ENCODE data around the gene CBX3.

Gene CBX3

GRCh38 chr7:26199301-26200037, 2.1 kb upstream of the CBX3 start:
- Mint-ChIP-seq H3K4me1 (ENCODE audit: low read depth) (peaks cover 48% of the 10 kb centered on the region), H3K4me3 (peak overlapping the region; percentile 99)

GRCh38 chr7:26200038-26200443, 1.5 kb upstream of the CBX3 start:
- H3K9me3 Mint-ChIP-seq = no peaks in the 10 kb centered on the region
- peaks cover 3% of the 10 kb centered on the region for H3K27me3 Mint-ChIP-seq (ENCODE audit: low read depth)
- peak overlapping the region; percentile 99 for H3K4me3 Mint-ChIP-seq
- H3K36me3 Mint-ChIP-seq (ENCODE audit: low read depth) = peaks cover 67% of the 10 kb centered on the region
- H3K27ac Mint-ChIP-seq = peak overlapping the region; percentile 99
- H3K4me1 Mint-ChIP-seq (ENCODE audit: low read depth) = peaks cover 51% of the 10 kb centered on the region

More at GRCh38 chr7:26199301-26200037, 2.1 kb upstream of the CBX3 start:
- Mint-ChIP-seq H3K9me3 (no peaks in the 10 kb centered on the region), H3K27me3 (ENCODE audit: low read depth) (peaks cover 3% of the 10 kb centered on the region), H3K36me3 (ENCODE audit: low read depth) (peaks cover 67% of the 10 kb centered on the region), H3K27ac (peak overlapping the region; percentile 99)

- peak within 1 kb of the TSS; percentile 99 for H3K27ac Mint-ChIP-seq
- H3K36me3 Mint-ChIP-seq (ENCODE audit: low read depth) = peaks cover 64% of the 10 kb centered on the region
- peak within 1 kb of the TSS; percentile 99 for H3K4me3 Mint-ChIP-seq
- H3K4me1 Mint-ChIP-seq (ENCODE audit: low read depth) = peaks cover 52% of the 10 kb centered on the region
- peaks cover 3% of the 10 kb centered on the region for H3K27me3 Mint-ChIP-seq (ENCODE audit: low read depth)
- no peaks in the 10 kb centered on the region for H3K9me3 Mint-ChIP-seq
These were observed 900 bp upstream of the CBX3 start, which contains the start of gene HNRNPA2B1 for GRCh38 chr7:26200444-26201246. Gene HNRNPA2B1 (minus strand): TSS chr7:26200746. CDS start chr7:26200577, 169 bp downstream.

- Mint-ChIP-seq H3K36me3 (ENCODE audit: low read depth) (peaks cover 59% of the 10 kb centered on the region), H3K27me3 (ENCODE audit: low read depth) (peaks cover 3% of the 10 kb centered on the region), H3K4me1 (ENCODE audit: low read depth) (peaks cover 46% of the 10 kb centered on the region), H3K4me3 (peak overlapping the region; percentile 87), H3K27ac (peak overlapping the region; percentile 85), H3K9me3 (no peaks in the 10 kb centered on the region)
These were observed 760 bp downstream of the CBX3 start for GRCh38 chr7:26202019-26202990.

GRCh38 chr7:26203016-26203415, 1.5 kb downstream of the CBX3 start:
- peaks cover 47% of the 10 kb centered on the region for H3K4me1 Mint-ChIP-seq (ENCODE audit: low read depth)
- H3K27me3 Mint-ChIP-seq (ENCODE audit: low read depth) = peaks cover 3% of the 10 kb centered on the region
- peak overlapping the region; percentile 87 for H3K4me3 Mint-ChIP-seq
- no peaks in the 10 kb centered on the region for H3K9me3 Mint-ChIP-seq
- peaks cover 59% of the 10 kb centered on the region for H3K36me3 Mint-ChIP-seq (ENCODE audit: low read depth)
- H3K27ac Mint-ChIP-seq = peak overlapping the region; percentile 85

- Mint-ChIP-seq H3K4me1 (ENCODE audit: low read depth) (peaks cover 43% of the 10 kb centered on the region), H3K4me3 (no peak overlapping the region), H3K9me3 (no peaks in the 10 kb centered on the region), H3K27me3 (ENCODE audit: low read depth) (no peaks in the 10 kb centered on the region), H3K27ac (peak overlapping the region; percentile 31), H3K36me3 (ENCODE audit: low read depth) (peaks cover 62% of the 10 kb centered on the region)
These were observed 6.5 kb downstream of the CBX3 start for GRCh38 chr7:26208040-26208439.

- Mint-ChIP-seq H3K27ac (no peak overlapping the region), H3K4me1 (ENCODE audit: low read depth) (peaks cover 13% of the 10 kb centered on the region), H3K27me3 (ENCODE audit: low read depth) (no peaks in the 10 kb centered on the region), H3K36me3 (ENCODE audit: low read depth) (peaks cover 40% of the 10 kb centered on the region), H3K9me3 (peaks cover 3% of the 10 kb centered on the region), H3K4me3 (no peak overlapping the region)
These were observed 11.6 kb downstream of the CBX3 start for GRCh38 chr7:26212921-26213718.

GRCh38 chr7:26213807-26214515, 12.4 kb downstream of the CBX3 start:
- H3K36me3 Mint-ChIP-seq (ENCODE audit: low read depth) = peaks cover 40% of the 10 kb centered on the region
- no peaks in the 10 kb centered on the region for H3K27me3 Mint-ChIP-seq (ENCODE audit: low read depth)
- peaks cover 13% of the 10 kb centered on the region for H3K4me1 Mint-ChIP-seq (ENCODE audit: low read depth)
- peak overlapping the region; percentile 10 for H3K27ac Mint-ChIP-seq
- no peak overlapping the region for H3K4me3 Mint-ChIP-seq
- H3K9me3 Mint-ChIP-seq = peaks cover 3% of the 10 kb centered on the region

GRCh38 chr7:26216049-26216448, 14.5 kb downstream of the CBX3 start:
- Mint-ChIP-seq H3K36me3 (ENCODE audit: low read depth) (peaks cover 24% of the 10 kb centered on the region), H3K9me3 (peaks cover 3% of the 10 kb centered on the region), H3K27me3 (ENCODE audit: low read depth) (peaks cover 3% of the 10 kb centered on the region), H3K4me3 (no peak overlapping the region), H3K4me1 (ENCODE audit: low read depth) (peaks cover 8% of the 10 kb centered on the region), H3K27ac (no peak overlapping the region)

GRCh38 chr7:26224359-26224758, 22.8 kb downstream of the CBX3 start:
- H3K4me3 Mint-ChIP-seq = no peak overlapping the region
- no peaks in the 10 kb centered on the region for H3K4me1 Mint-ChIP-seq (ENCODE audit: low read depth)
- H3K27me3 Mint-ChIP-seq (ENCODE audit: low read depth) = peaks cover 30% of the 10 kb centered on the region
- no peaks in the 10 kb centered on the region for H3K36me3 Mint-ChIP-seq (ENCODE audit: low read depth)
- H3K27ac Mint-ChIP-seq = no peak overlapping the region
- H3K9me3 Mint-ChIP-seq = no peaks in the 10 kb centered on the region

GRCh38 chr7:26227987-26228386, 26.4 kb downstream of the CBX3 start:
- H3K4me3 Mint-ChIP-seq = no peak overlapping the region
- no peaks in the 10 kb centered on the region for H3K36me3 Mint-ChIP-seq (ENCODE audit: low read depth)
- no peaks in the 10 kb centered on the region for H3K9me3 Mint-ChIP-seq
- H3K27ac Mint-ChIP-seq = no peak overlapping the region
- H3K4me1 Mint-ChIP-seq (ENCODE audit: low read depth) = no peaks in the 10 kb centered on the region
- H3K27me3 Mint-ChIP-seq (ENCODE audit: low read depth) = peaks cover 32% of the 10 kb centered on the region

GRCh38 chr7:26233902-26234511, 32.5 kb downstream of the CBX3 start:
- Mint-ChIP-seq H3K27ac (no peak overlapping the region), H3K27me3 (ENCODE audit: low read depth) (peaks cover 17% of the 10 kb centered on the region), H3K9me3 (no peaks in the 10 kb centered on the region), H3K4me3 (no peak overlapping the region), H3K36me3 (ENCODE audit: low read depth) (no peaks in the 10 kb centered on the region), H3K4me1 (ENCODE audit: low read depth) (no peaks in the 10 kb centered on the region)

Data from T-helper 1 cell treated with Interleukin-12 subunit alpha and Interleukin-12 subunit beta and Interleukin-4 antibody, amounts not matched to agents 30 μg/mL and 1 μg/mL, for 36 hours (primary cell).